Osteoblast (primary cell): ENCODE results near the gene ITGA4. TPM values are rescaled to one million over a fixed set of nuclear protein-coding genes. Genes with fewer than 3 reads are reported as not detected.

Experiments used
- DNase-seq: peaks from one replicate; pipeline ENCODE4 v3.0.0; 2011; ENCODE audit warnings: low spot score, mixed read lengths; ENCODE audit not compliant: insufficient read length; ENCODE audit errors: missing footprints
- H2AFZ ChIP-seq: 2 replicates; pipeline ENCODE4 v1.6.0; 2011; ENCODE audit warnings: mild to moderate bottlenecking, low read length
- H3K27ac ChIP-seq: 2 replicates; pipeline ENCODE4 v1.5.1; 2011; ENCODE audit warnings: mild to moderate bottlenecking, low read depth, low read length, moderate library complexity
- H3K27me3 ChIP-seq: 2 replicates; pipeline ENCODE4 v1.6.0; 2012; ENCODE audit warnings: mild to moderate bottlenecking, control low read depth, inconsistent platforms, low read length, moderate library complexity; ENCODE audit not compliant: insufficient read depth
- H3K36me3 ChIP-seq: 2 replicates; pipeline ENCODE4 v1.5.1; 2011; ENCODE audit warnings: mild to moderate bottlenecking, low read length, control low read depth, moderate library complexity; ENCODE audit not compliant: insufficient read depth
- H3K4me1 ChIP-seq: 2 replicates; pipeline ENCODE4 v1.5.1; 2011; ENCODE audit warnings: mild to moderate bottlenecking, low read length, control low read depth, moderate library complexity; ENCODE audit not compliant: insufficient read depth
- H3K4me2 ChIP-seq: 2 replicates; pipeline ENCODE4 v1.6.0; 2011; ENCODE audit warnings: mild to moderate bottlenecking, low read length; ENCODE audit not compliant: insufficient read depth
- H3K4me3 ChIP-seq: fragments of 200-600 bp; sonication (generic); 3 replicates; pipeline ENCODE4 v1.5.1; 2012; ENCODE audit warnings: mild to moderate bottlenecking, low read length, inconsistent platforms; ENCODE audit not compliant: insufficient read depth
- H3K79me2 ChIP-seq: 2 replicates; pipeline ENCODE4 v1.6.0; 2012; ENCODE audit warnings: mild to moderate bottlenecking, low read length, control low read depth, inconsistent platforms; ENCODE audit not compliant: insufficient read depth
- H3K9me3 ChIP-seq: 2 replicates; pipeline ENCODE4 v1.5.1; 2011; ENCODE audit warnings: low read depth, low read length, control low read depth
- H4K20me1 ChIP-seq: 2 replicates; pipeline ENCODE4 v1.6.0; 2012; ENCODE audit warnings: mild to moderate bottlenecking, low read length, control low read depth; ENCODE audit not compliant: insufficient read depth
- CTCF ChIP-seq: IDR thresholded peaks from 2 replicates; pipeline ENCODE4 v1.5.1; 2011; ENCODE audit warnings: mild to moderate bottlenecking, low read depth, low read length, moderate library complexity; ENCODE audit errors: extremely low read depth
- total RNA-seq: library from RNA; depleted of rRNA; stranded (reverse); fragments of >200 nt; gene quantifications from 2 replicates; pipeline ENCODE4 v1.2.3, GENCODE V29; 2012

Gene ITGA4
- total RNA-seq, 1 donor, result 9.0 TPM

DNA sequence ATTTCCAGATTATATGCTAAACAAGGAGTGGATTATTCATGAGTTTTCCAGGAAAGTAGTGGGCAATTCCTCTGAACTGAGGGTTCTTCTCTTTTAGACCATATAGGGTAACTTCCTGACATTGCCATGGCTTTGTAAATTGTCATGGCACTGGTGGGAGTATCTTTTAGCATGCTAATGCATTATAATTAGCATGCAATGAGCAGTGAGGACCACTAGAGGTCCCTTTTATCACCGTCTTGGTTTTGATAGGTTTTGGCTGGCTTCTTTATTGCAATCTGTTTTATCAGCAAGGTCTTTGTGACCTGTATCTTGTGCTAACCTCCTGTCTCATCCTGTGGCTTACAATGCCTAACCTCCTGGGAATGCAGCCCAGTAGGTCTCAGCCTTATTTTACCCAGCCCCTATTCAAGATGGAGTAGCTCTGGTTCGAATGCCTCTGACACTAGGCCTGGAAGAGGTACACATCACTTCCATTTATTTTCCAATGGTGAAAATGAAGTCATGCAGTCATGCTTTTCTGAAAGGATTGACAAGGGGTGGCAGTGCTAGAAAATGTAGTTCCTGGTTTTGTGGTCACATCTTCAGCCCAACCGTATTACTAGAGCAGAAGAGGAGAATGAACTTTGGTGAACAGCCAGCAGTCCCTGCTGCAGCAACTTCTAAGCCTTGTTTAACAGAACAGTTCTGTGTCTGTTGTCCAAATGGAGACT, 26.6 kb upstream of the ITGA4 start:
- no peak overlapping the region for H3K4me3 ChIP-seq
- H3K4me2 ChIP-seq, result no peak overlapping the region
- no peak overlapping the region for H2AFZ ChIP-seq
- no peaks in the 10 kb centered on the region for H3K9me3 ChIP-seq
- no peaks in the 10 kb centered on the region for H3K27me3 ChIP-seq
- H4K20me1 ChIP-seq, result no peaks in the 10 kb centered on the region
- H3K36me3 ChIP-seq, result no peaks in the 10 kb centered on the region
- no peak for DNase-seq
- H3K4me1 ChIP-seq, result no peaks in the 10 kb centered on the region
- H3K79me2 ChIP-seq, result no peaks in the 10 kb centered on the region
- H3K27ac ChIP-seq, result no peak overlapping the region
- TF ChIP-seq CTCF, result peak; percentile 59

DNA sequence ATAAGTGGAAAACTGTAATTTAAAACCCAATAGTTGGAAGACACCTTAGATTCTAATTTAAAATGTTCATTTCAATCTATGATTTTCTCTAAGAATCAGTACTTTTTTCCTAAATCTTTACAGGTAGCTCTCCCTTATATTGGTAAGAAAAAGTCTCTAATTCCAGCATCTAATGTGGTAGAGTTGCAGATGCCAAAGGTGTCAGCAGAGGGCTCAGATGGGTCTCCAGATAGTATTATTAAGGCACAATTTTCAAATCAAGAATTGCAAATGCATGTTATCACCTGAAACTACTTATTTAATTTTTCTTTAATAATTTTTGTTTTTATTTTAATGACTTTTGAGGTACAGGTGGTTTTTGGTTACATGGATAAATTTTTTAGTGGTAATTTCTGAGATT, 25.5 kb upstream of the ITGA4 start:
- no peaks in the 10 kb centered on the region for H3K4me1 ChIP-seq
- H3K27ac ChIP-seq, result no peak overlapping the region
- DNase-seq, result no peak
- no peaks in the 10 kb centered on the region for H3K9me3 ChIP-seq
- no peak for TF ChIP-seq CTCF
- H3K4me3 ChIP-seq, result no peak overlapping the region
- H3K36me3 ChIP-seq, result no peaks in the 10 kb centered on the region
- no peak overlapping the region for H2AFZ ChIP-seq
- no peaks in the 10 kb centered on the region for H4K20me1 ChIP-seq
- H3K27me3 ChIP-seq, result no peaks in the 10 kb centered on the region
- no peaks in the 10 kb centered on the region for H3K79me2 ChIP-seq
- no peak overlapping the region for H3K4me2 ChIP-seq

- no peaks in the 10 kb centered on the region for H3K27me3 ChIP-seq
- no peak overlapping the region for H3K4me3 ChIP-seq
- no peak for DNase-seq
Measured at GRCh38 chr2:181438261-181438660, 18.9 kb upstream of the ITGA4 start.

GRCh38 chr2:181440344-181440743, 16.8 kb upstream of the ITGA4 start:
- no peaks in the 10 kb centered on the region for H3K36me3 ChIP-seq
- H3K4me1 ChIP-seq, result no peaks in the 10 kb centered on the region
- DNase-seq, result no peak
- no peaks in the 10 kb centered on the region for H3K79me2 ChIP-seq
- H3K27me3 ChIP-seq, result peaks cover 5% of the 10 kb centered on the region
- no peaks in the 10 kb centered on the region for H4K20me1 ChIP-seq
- H2AFZ ChIP-seq, result no peak overlapping the region
- no peak overlapping the region for H3K4me2 ChIP-seq
- H3K9me3 ChIP-seq, result no peaks in the 10 kb centered on the region
- no peak overlapping the region for H3K4me3 ChIP-seq
- no peak overlapping the region for H3K27ac ChIP-seq
- no peak for TF ChIP-seq CTCF

More at GRCh38 chr2:181438261-181438660, 18.9 kb upstream of the ITGA4 start:
- no peak overlapping the region for H2AFZ ChIP-seq
- no peak overlapping the region for H3K27ac ChIP-seq
- no peak overlapping the region for H3K4me2 ChIP-seq
- no peaks in the 10 kb centered on the region for H3K9me3 ChIP-seq
- H3K79me2 ChIP-seq, result no peaks in the 10 kb centered on the region
- no peaks in the 10 kb centered on the region for H4K20me1 ChIP-seq
- no peaks in the 10 kb centered on the region for H3K36me3 ChIP-seq
- H3K4me1 ChIP-seq, result no peaks in the 10 kb centered on the region
- no peak for TF ChIP-seq CTCF
